Activated naive CD8-positive, alpha-beta T cell treated with anti-CD3 and anti-CD28 coated beads for 36 hours (primary cell): Measurements from ENCODE around the gene ERVMER34-1. TPM values are rescaled to one million over a fixed set of nuclear protein-coding genes. Genes with fewer than 3 reads are reported as not detected.

Source experiments
- DNase-seq: peaks from one replicate; pipeline ENCODE4 v3.0.0; 2021
- H3K27ac Mint-ChIP-seq: one replicate; pipeline ENCODE4 v1.8.0; 2022; ENCODE audit warnings: mild to moderate bottlenecking, moderate library complexity, mixed read lengths
- H3K27me3 Mint-ChIP-seq: one replicate; pipeline ENCODE4 v1.8.0; 2022; ENCODE audit warnings: mild to moderate bottlenecking, mixed read lengths
- H3K36me3 Mint-ChIP-seq: one replicate; pipeline ENCODE4 v1.8.0; 2021; ENCODE audit warnings: mild to moderate bottlenecking, mixed read lengths
- H3K4me1 Mint-ChIP-seq: one replicate; pipeline ENCODE4 v1.8.0; 2021; ENCODE audit warnings: mixed read lengths
- H3K4me3 Mint-ChIP-seq: one replicate; pipeline ENCODE4 v1.8.0; 2022; ENCODE audit warnings: mild to moderate bottlenecking, moderate library complexity, mixed read lengths
- H3K9me3 Mint-ChIP-seq: one replicate; pipeline ENCODE4 v1.8.0; 2022; ENCODE audit warnings: mixed read lengths
- total RNA-seq, 2 experiments: library from RNA; stranded (reverse); gene quantifications; one replicate each; pipeline ENCODE4 v1.2.3, GENCODE V29; 2021

Gene ERVMER34-1
- total RNA-seq, 2 experiments from 2014 or later, result 0.06 to 0.12 TPM

DNA sequence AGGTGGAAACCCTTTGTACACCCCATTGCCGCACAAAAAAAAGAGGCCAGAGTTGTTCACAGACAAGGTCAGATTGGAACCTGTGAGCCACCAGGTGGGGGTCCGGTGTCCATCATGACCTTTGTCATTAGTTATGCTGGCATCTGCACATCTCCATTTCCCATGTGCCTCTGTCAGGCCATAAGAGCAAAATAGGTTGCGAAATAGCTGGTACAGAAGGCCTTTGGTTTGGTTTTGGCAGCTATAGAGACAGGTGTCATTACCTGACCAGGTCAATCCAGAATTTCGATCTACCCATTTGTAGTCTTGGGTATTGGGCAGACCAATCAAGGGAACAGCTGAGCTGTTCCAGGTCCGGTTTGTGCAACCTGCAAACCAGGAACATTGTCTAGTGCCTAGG is 6.6 kb downstream of the ERVMER34-1 start:
- no peaks in the 10 kb centered on the region for H3K9me3 Mint-ChIP-seq

GRCh38 chr4:52743444-52744019 is 7.7 kb downstream of the ERVMER34-1 start:
- Mint-ChIP-seq H3K4me3 (no peak overlapping the region), H3K9me3 (no peaks in the 10 kb centered on the region), H3K27me3 (no peaks in the 10 kb centered on the region), H3K36me3 (no peaks in the 10 kb centered on the region), H3K27ac (no peak overlapping the region), H3K4me1 (peaks cover 2% of the 10 kb centered on the region)
- DNase-seq, result no peak

More for the DNA sequence above, 6.6 kb downstream of the ERVMER34-1 start:
- Mint-ChIP-seq H3K4me1 (peaks cover 2% of the 10 kb centered on the region), H3K4me3 (no peak overlapping the region), H3K27me3 (peaks cover 5% of the 10 kb centered on the region), H3K27ac (no peak overlapping the region), H3K36me3 (no peaks in the 10 kb centered on the region)
- DNase-seq, result no peak

- no peaks in the 10 kb centered on the region for H3K4me1 Mint-ChIP-seq
- H3K4me3 Mint-ChIP-seq, result no peak overlapping the region
- no peak overlapping the region for H3K27ac Mint-ChIP-seq
Measured at GRCh38 chr4:52729586-52729985, 21.6 kb downstream of the ERVMER34-1 start.

GRCh38 chr4:52728691-52729240 is 22.5 kb downstream of the ERVMER34-1 start:
- H3K4me3 Mint-ChIP-seq, result no peak overlapping the region
- H3K9me3 Mint-ChIP-seq, result no peaks in the 10 kb centered on the region
- no peaks in the 10 kb centered on the region for H3K36me3 Mint-ChIP-seq
- H3K4me1 Mint-ChIP-seq, result no peaks in the 10 kb centered on the region
- DNase-seq, result no peak
- no peak overlapping the region for H3K27ac Mint-ChIP-seq
- H3K27me3 Mint-ChIP-seq, result no peaks in the 10 kb centered on the region

More at GRCh38 chr4:52729586-52729985, 21.6 kb downstream of the ERVMER34-1 start:
- Mint-ChIP-seq H3K9me3 (no peaks in the 10 kb centered on the region), H3K36me3 (no peaks in the 10 kb centered on the region), H3K27me3 (no peaks in the 10 kb centered on the region)
- no peak for DNase-seq

- H3K27me3 Mint-ChIP-seq, result no peaks in the 10 kb centered on the region
- H3K9me3 Mint-ChIP-seq, result no peaks in the 10 kb centered on the region
- H3K36me3 Mint-ChIP-seq, result no peaks in the 10 kb centered on the region
- no peak overlapping the region for H3K27ac Mint-ChIP-seq
- no peak overlapping the region for H3K4me3 Mint-ChIP-seq
- no peak for DNase-seq
- H3K4me1 Mint-ChIP-seq, result peaks cover 3% of the 10 kb centered on the region
Measured at GRCh38 chr4:52726826-52727580, 24.2 kb downstream of the ERVMER34-1 start.

DNA sequence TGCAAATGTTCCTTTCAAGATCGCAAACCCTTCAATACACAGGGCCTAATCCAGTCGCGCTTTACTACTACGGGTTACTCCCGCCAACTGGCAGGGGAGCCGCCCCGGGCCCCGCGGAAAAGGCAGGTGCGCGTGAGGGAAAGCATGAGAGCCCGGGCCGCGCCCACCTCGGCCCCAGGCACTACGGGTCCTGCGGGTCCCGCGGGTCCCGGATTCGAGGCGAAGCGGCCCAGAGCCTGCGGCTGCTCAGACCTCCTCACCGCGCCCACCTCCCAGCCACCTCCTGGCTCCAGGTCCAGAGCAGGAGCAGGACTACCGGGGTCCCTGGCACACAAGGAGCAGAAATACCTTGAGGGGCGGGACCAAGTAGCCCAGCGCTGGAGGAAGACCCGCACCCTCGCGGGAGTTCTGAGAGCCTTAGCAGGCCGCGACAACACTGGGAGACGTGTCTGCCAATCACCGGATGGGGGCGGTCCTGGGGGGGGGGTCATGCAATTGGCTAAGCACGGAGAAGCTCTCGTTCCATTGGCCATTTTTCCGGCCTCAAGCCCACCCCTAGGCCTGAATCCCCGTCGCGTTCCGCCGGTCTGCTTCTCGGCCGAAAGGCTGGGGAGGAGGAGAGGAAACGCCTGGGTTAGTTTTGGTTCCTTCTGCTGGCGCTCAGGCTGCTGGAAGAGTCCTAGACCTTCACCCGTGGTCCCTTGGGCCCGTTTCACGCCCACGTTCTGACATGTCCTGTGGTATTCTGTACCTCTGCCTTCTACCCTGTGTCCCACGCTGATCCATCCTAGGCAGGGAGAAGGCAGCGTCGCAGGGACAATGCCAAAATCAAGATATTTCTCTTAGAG is 29.0 kb downstream of the ERVMER34-1 start:
- Mint-ChIP-seq H3K4me3 (peak overlapping the region; percentile 80), H3K9me3 (no peaks in the 10 kb centered on the region), H3K4me1 (peaks cover 12% of the 10 kb centered on the region), H3K27me3 (no peaks in the 10 kb centered on the region), H3K36me3 (peaks cover 17% of the 10 kb centered on the region), H3K27ac (peak overlapping the region; percentile 85)
- peak; percentile 87 for DNase-seq

- peaks cover 39% of the 10 kb centered on the region for H3K4me1 Mint-ChIP-seq
- H3K4me3 Mint-ChIP-seq, result no peak overlapping the region
- H3K27ac Mint-ChIP-seq, result peak overlapping the region; percentile 54
- DNase-seq, result no peak
- H3K9me3 Mint-ChIP-seq, result peaks cover 2% of the 10 kb centered on the region
- no peaks in the 10 kb centered on the region for H3K27me3 Mint-ChIP-seq
- H3K36me3 Mint-ChIP-seq, result peaks cover 50% of the 10 kb centered on the region
Measured at GRCh38 chr4:52718123-52718522, 33.1 kb downstream of the ERVMER34-1 start.

- peaks cover 2% of the 10 kb centered on the region for H3K9me3 Mint-ChIP-seq
- H3K27me3 Mint-ChIP-seq, result no peaks in the 10 kb centered on the region
- H3K4me3 Mint-ChIP-seq, result no peak overlapping the region
- H3K27ac Mint-ChIP-seq, result peak overlapping the region; percentile 99
- H3K36me3 Mint-ChIP-seq, result peaks cover 53% of the 10 kb centered on the region
- DNase-seq, result no peak
- H3K4me1 Mint-ChIP-seq, result peaks cover 41% of the 10 kb centered on the region
Measured at GRCh38 chr4:52716364-52717151, 34.7 kb downstream of the ERVMER34-1 start.

- Mint-ChIP-seq H3K27ac (peak overlapping the region; percentile 99), H3K27me3 (no peaks in the 10 kb centered on the region), H3K9me3 (peaks cover 2% of the 10 kb centered on the region), H3K4me3 (peak overlapping the region; percentile 96), H3K36me3 (peaks cover 50% of the 10 kb centered on the region), H3K4me1 (peaks cover 44% of the 10 kb centered on the region)
- no peak for DNase-seq
Measured at GRCh38 chr4:52715914-52716313, 35.3 kb downstream of the ERVMER34-1 start.

DNA sequence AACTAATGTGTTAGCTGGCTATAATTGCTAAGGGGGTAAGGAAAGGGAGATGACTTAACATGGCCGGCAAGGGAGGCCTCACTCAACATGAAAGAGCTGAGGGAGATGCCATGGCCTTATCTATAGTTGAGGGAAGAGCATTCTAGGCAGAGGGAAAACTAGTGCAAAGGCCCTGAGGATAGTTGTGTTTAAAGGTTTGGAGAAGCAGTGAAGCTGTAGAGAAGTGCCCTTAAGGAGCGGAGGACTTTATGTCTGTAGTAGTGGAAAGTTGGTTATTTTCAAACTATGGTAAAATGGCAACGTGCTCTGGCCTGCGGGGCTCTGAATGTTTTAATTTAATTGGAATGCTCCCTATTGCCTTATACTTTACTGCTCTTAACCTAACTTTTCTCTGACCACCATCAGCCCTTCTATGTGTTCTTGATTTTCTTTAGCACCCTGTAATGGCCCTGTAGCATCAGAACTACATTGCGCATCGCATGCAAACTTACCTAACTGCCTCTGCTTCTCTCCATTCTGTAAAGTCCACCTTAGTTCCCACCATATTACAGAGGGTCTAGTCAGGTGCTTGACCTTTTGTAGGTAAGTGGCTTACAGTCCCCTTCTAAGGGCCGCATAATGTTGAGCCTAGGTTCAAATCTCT is 35.8 kb downstream of the ERVMER34-1 start:
- DNase-seq, result no peak
- Mint-ChIP-seq H3K4me3 (peak overlapping the region; percentile 96), H3K4me1 (peaks cover 44% of the 10 kb centered on the region), H3K9me3 (peaks cover 2% of the 10 kb centered on the region), H3K27ac (peak overlapping the region; percentile 99), H3K27me3 (no peaks in the 10 kb centered on the region), H3K36me3 (peaks cover 50% of the 10 kb centered on the region)

- peak overlapping the region; percentile 99 for H3K27ac Mint-ChIP-seq
- peaks cover 2% of the 10 kb centered on the region for H3K9me3 Mint-ChIP-seq
- H3K4me1 Mint-ChIP-seq, result peaks cover 41% of the 10 kb centered on the region
- peaks cover 50% of the 10 kb centered on the region for H3K36me3 Mint-ChIP-seq
- DNase-seq, result no peak
- H3K4me3 Mint-ChIP-seq, result peak overlapping the region; percentile 96
- no peaks in the 10 kb centered on the region for H3K27me3 Mint-ChIP-seq
Measured at GRCh38 chr4:52714597-52715254, 36.5 kb downstream of the ERVMER34-1 start.

- Mint-ChIP-seq H3K36me3 (peaks cover 45% of the 10 kb centered on the region), H3K4me1 (peaks cover 41% of the 10 kb centered on the region), H3K9me3 (peaks cover 2% of the 10 kb centered on the region), H3K27me3 (no peaks in the 10 kb centered on the region), H3K4me3 (peak overlapping the region; percentile 96), H3K27ac (peak overlapping the region; percentile 99)
- DNase-seq, result no peak
Measured at GRCh38 chr4:52713456-52713937, 37.7 kb downstream of the ERVMER34-1 start.
